HG02623 (cell line): ENCODE data around the gene RRAGC.
A peak's percentile ranks its signal among the peaks of the same experiment; 100 is the strongest.
"Not testable (repeated sequence)": the region's sequence is repeated elsewhere in the genome, so short reads cannot be mapped to it uniquely, and the experiment has no call there.

Source experiments
- ATAC-seq: cut with Tn5 transposase; IDR thresholded peaks from one replicate; pipeline ENCODE4 v1.9.1; 2021; ENCODE audit warnings: moderate library complexity; ENCODE audit not compliant: unreplicated experiment

RRAGC gene

DNA sequence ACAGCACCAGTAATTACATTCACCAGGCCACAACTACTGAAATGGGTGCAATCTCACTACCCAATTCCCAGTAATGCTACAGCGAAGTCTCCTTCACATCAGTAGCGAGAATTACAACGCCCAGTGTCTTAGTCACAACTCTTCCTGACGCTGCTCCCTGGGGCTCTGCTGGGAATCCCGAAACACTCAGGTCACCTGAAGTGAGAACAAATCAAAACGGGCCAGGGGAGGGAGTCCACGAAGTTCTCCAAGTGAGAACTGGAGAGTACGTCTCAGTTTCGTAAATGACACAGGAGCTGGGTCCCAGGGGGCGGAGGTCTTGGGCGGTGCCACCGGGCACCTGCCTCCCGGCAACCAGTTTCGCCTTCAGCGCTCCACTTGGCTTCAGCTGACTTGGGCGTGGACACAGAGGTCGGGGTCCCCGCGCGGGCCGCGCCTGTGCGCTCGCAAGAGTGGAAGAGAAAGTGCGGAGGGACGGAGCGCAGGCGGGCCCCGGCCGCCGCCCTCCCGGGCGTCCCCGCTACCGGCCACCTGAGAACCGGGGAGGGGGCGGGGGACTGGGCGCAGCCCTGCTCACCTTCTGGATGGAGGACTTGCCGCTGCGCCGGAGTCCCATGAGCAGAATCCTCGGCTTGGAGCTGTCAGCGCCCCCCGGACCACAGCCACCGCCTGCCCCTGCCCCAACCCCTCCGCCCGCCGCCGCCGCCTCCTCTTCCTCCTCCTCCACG, 575 bp downstream of the RRAGC start:
- ATAC-seq, result peak; percentile 23

DNA sequence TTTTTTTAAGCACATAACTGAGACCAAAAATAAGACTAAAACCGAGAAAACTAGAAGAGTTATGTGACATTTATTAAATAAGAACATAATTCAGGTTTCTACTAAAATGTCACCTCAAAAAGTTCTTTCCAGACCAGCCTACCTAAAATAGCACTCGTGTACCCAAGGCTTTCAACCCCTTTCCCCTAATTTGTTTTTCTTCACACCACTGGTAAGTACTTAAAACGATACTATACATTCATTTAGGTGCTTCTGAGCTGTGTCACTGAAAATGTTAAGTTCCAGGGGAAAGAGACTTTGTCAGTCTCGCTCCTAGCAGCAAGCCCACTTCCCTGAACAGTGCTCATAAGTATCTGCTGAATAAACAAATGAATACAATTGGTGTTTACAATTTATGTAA, 6.8 kb downstream of the RRAGC start:
- no peak for ATAC-seq

DNA sequence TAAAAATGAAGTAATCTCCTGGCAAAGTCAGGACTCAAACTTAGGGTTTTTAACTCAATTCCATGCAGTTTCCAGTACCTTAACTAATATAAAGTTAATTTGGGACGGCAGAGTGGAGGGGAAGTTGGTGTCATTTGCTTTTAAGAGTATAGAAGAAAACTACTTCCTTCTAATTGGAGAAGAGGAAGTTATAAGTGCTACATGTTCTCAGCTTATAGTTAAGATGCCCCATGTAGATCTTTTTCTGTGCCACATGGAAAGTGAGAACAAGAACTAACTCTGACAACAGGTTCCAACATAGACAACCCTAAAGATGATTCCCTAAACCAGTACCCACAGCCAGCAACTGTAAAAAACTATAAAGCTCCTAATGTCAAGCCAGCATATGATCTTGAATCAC, 11.5 kb downstream of the RRAGC start:
- no peak for ATAC-seq

DNA sequence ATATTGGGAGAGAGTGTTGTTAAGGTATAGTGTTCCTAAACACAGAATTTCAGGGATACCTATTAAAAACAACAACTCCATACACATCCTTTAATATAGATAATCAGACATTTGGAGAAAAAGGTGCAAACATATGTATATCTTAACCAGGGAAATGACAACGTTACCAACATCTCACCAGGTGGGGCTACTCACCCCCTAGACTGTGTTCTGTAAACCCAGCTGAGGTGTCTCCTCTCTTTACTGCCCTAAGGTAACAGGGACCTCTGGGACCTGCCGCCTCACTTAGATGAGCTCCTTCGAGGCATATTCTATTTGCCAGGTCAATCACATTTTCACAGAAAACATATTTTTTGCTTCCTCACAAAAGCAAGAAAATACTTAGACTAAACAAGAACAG, 13.4 kb downstream of the RRAGC start:
- no peak for ATAC-seq

DNA sequence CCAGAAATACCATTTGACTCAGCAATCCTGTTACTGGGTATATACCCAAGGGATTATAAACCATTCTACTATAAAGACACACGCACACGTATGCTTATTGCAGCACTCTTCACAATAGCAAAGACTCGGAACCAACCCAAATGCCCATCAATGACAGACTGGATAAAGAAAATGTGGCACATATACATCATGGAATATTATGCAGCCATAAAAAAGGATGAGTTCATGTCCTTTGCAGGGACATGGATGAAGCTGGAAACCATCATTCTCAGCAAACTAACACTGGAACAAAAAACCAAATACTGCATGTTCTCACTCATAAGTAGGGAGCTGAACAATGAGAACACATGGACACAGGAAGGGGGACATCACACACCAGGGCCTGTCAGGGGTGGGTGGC, 14.5 kb downstream of the RRAGC start:
- ATAC-seq, result not testable (repeated sequence)

DNA sequence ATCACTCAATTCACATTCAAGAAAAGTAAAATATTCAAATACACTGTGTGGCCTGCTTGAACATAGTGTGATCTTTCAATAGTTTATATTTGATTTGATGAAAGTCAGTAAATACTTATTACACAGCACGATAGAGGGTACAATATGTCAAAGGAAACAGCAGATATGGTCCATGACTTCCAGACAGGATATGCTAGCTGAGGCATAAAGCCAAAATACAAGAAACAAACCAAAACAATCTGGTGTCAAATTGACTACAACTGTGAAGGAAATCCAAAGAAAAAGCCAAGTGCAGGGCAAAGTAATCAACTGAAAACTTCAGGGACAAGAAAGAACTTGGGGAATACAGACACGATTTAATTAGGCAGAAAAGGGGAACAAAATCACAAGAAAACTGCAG, 19.3 kb downstream of the RRAGC start:
- no peak for ATAC-seq

DNA sequence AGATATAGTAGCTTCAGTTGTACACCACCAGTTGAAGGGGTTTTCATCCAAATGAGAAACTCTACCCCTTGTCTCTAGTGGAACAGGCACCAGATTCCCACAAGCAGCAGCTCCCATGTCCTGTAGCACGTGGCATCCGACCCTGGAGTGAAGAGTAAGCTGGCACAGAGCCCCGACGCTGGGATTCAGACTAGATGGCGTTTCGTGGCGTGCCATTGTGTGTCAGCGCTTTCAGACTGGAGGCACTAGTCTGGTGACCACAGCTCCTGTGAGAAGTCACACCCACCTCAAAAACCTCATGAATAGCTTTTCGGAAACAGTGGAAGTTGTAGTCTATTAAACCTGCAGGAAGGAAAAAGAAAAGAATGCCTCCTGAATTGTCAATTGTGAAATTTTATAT, 20.2 kb downstream of the RRAGC start:
- ATAC-seq, result no peak

DNA sequence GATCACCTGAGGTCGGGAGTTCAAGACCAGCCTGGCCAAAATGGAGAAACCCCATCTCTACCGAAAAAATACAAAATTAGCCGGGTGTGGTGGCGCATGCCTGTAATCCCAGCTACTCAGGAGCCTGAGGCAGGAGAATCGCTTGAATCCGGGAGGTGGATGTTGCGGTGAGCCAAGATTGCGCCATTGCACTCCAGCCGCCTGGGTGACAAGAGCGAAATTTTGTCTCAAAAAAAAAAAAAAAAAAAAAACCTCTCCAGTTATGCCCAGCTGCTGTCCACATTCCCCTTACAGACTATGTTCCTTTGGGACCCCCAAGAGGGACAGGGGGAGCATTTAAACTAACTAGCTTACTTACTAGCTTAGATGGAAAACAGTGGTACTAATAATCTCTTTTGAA, 23.3 kb downstream of the RRAGC start:
- not testable (repeated sequence) for ATAC-seq

DNA sequence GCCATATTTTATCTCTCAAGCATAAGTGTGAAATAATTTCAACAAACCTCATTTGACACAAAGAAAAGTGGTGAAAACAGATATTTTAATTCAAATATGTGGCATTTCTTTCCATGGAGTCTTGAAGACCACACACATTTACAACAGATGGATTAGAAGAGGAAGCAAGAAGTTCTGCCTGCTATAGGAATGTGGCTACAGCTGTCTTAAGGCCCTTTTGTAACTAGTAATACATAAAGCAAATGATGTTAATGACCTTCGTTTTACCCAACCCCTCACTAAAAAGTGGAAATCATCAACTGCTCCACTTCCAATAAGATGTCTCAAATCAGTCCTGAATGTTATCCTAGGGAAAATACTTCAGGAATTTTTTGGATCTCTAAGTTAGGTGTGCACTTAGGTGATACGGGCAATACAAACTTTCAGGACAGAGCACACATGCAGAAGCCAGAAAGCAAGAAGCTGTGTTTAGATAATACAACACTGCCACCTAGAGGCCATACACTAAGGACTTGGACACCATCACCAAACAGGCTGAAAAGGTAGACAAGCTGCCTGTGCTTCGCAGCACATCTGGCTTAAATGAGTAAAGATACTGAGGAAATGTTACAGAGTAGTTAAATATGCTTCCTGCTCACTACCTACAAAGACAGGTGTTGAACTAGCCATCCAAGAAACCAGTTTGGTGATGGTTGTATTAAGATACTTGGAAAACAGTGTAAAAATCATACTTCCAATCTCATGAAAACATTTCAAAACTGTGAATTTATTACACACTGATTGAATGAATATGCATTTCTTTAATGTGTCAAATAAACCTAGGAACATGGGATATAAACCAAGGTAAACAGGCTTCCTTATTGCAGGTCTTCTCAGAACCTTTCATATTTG, 24.4 kb downstream of the RRAGC start:
- ATAC-seq, result no peak

DNA sequence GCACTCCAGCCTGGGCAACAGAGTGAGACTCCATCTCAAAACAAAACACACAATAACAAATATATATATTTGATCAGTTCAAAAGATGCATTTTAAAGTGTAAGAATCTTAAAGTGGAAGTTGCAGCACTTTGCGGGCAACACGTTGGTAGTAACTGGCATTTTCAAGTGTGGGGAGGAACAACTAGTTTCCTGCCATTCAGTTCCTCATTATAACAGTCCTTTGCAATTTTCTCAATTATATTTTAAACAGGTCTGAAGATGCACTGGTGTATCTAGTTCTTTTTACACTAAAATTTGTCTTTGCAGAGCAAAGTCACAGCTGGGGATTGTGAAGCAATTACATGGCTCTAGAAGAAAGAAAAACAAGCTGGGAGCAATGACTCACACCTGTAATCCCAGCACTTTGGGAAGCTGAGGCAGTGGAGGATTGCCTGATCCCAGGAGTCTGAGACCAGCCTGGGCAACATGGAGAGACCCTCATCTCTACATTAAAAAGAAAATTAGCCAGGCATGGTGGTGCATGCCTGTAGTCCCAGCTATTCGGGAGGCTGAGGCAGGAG, 25.3 kb downstream of the RRAGC start:
- ATAC-seq, result no peak

DNA sequence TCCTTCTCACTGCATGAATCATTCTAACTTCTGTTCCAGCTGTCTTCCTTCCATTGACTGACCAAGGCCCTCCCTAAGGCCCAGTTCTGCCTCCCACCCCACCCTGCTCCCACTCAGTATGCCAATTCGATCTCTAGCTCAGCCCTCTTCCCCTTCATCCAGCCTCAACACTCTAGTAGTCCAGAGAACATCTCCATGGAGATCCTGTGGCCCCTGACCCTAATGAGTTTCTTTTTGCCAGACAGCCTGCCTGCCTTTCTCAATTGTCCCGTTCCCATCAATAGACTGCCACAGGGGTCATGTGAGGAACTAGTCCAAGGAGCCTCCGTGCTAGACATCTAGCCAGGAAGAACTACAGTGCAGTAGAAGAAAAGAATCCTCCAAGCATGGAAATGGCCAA, 26.4 kb downstream of the RRAGC start:
- no peak for ATAC-seq

DNA sequence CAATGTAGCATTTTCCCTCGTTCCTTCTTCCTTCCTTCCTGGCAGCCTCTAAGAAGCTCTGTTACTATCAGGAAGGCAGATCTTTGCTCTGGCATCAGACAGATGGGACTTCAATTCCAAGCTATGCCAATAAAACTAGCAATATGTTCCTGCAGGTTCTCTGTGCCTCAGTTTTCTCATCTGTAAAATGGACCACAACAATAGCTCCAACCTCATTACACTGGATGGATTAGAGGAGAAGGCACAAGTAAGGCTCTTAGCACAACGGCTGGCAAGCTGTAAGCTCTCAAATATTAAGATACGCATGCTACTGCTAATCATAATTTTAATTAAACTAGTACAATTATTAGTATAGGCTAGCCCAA, 27.2 kb downstream of the RRAGC start:
- ATAC-seq, result no peak

DNA sequence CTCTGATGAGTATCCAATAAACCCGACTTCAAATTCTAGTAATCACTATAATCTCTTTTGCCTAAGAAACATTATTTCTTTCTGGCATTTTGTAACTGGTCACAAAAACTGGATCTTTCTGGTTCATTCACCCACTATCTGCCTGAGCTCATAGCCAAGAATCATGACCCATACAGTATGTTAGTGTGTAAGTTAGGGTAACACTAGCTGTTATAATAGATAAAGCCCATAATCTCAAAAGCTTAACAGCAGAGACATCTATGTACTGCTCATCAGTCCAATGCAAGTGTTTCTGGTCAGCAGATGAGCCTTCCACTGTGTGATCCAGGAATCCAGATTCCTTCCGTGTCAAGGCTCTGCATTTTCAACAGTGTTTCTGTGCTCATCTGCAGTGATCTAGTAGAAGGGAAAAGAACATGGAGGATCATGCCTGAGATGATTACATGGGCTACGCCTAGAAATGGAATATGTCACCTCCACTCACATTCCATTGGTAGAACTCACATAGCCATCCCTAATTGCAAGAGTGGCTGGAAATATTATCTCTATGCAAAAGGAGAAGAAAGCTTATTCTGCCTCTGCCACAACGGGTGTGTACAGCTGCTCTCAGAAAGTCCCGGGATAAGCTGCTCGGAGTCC, 27.7 kb downstream of the RRAGC start:
- ATAC-seq, result no peak

DNA sequence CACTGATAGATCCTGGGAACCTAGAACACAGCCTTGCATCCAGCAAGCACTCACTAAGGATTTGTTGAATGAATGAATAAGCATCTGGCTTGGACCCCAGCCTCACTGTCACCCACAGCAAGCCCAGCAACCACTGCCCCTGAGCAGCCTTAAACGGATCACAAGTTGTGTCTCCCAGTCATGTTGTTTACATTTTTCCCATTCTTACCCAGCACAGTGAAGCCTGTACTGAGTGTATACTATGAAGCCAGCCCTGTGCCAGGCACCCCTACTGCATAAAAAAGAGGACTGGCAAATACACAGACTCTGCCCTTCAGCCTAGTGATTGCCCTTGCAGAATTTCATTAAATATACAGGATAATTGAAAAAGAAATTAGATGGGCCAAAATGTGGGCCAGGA, 30.2 kb downstream of the RRAGC start:
- ATAC-seq, result no peak

DNA sequence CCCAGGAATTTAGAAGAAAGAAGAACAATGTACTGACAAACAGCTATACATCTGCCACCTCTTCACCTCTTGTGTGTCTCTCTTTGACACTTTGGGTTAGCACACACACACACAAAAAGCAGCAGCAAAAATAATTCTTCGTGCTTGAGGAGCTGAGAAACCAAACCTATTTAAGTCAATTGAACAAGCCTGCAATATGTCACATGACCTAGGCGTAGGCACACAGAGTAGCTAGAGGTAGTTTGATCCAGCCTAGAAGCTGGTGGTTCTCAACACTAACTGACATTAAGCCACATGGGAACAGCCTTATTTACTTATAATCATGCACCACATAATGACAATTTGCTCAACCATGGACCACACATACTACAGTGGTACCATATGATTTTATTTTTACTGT, 32.3 kb downstream of the RRAGC start:
- ATAC-seq, result no peak

DNA sequence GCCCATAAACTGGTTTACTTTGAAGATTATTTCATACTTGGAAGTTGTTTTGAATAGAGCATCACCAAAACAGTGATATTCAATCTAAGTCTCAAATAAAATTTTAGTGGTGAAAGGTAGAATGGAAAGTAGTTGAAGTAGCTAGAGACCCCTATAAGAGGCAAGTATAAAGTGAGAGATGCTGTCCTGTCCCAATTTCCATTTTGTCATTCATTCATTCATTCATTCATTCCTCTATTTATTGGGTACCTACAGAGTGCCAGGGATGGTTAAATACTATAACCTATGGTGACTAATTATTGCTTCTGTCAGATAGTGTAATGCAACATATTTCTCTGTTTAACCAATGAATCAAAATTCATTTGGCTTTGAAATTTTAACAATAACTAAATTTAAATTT, 32.7 kb downstream of the RRAGC start:
- ATAC-seq, result no peak

DNA sequence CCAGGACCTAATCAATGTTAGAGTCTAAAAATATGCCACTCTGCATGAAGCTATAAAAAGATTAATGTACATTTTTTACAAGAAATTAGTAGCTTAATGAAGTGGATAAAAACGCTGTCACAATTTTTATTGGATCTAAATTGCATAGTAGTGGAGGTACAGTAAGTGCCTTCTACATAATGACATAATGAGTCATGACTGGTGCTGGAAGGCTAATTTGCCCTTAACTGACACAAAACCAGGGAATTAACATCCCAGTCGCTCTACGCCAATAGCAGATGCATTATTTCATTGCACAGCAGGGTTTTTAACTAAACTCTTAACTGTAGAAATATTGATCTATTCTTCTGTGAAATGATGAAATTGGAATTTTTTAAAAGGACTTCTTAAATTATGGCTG, 33.3 kb downstream of the RRAGC start:
- ATAC-seq, result no peak

DNA sequence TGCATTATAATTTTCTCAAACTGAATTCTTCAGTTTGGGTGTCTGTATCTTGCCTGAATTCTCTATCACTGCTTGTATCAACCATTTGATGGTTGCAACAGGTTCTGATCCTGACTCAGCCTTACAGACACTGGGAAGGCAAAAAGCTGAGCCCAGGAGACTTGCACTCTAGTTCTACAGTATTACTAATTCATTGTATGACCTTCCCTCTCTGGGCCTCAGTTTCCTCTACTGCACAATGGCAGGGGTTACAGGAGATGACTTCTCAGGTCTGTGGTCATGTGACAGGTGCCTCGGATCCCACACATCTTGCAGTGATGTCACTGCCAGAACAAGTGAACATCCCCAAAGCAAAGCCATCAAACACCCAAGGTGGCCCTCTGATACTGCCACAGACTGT, 38.7 kb downstream of the RRAGC start:
- no peak for ATAC-seq

DNA sequence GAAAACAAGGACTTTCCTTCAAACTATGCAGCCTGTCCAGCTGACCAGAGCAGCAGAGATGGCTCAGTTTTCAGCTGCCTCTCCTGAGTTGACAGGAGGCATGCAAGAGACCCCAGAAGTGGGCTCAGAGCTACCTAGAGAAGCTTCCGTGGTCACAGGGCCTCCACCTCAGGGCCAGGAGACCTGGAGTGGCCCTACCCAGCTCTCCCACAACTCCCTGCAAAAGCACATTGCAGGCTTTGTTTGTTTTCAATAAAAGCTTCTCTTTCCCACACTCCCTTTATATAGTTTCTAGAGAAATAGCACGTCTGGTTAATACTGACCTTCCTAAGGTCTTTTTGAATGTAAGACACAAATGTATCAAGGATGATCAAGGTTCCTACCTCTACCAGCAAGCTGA, 40.1 kb downstream of the RRAGC start:
- ATAC-seq, result no peak

DNA sequence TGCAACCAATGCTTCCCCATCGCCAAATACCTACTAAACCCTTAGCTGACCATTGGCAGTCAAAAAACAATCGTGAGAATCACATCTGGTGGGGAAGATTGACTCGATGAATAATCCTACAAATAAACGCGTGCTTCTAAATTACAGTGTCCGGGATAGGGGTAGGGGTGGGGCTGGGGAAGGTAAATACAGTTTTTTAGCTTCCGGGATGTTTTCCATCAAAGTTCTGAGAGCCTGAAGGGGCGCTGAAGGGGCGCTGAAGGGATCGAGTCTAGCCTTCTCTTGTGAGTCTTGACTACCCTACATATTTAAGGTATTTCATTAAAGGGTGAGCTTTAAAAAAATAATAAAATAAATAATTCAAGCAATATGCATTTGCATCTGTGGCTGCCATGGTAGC, 40.5 kb downstream of the RRAGC start:
- no peak for ATAC-seq

DNA sequence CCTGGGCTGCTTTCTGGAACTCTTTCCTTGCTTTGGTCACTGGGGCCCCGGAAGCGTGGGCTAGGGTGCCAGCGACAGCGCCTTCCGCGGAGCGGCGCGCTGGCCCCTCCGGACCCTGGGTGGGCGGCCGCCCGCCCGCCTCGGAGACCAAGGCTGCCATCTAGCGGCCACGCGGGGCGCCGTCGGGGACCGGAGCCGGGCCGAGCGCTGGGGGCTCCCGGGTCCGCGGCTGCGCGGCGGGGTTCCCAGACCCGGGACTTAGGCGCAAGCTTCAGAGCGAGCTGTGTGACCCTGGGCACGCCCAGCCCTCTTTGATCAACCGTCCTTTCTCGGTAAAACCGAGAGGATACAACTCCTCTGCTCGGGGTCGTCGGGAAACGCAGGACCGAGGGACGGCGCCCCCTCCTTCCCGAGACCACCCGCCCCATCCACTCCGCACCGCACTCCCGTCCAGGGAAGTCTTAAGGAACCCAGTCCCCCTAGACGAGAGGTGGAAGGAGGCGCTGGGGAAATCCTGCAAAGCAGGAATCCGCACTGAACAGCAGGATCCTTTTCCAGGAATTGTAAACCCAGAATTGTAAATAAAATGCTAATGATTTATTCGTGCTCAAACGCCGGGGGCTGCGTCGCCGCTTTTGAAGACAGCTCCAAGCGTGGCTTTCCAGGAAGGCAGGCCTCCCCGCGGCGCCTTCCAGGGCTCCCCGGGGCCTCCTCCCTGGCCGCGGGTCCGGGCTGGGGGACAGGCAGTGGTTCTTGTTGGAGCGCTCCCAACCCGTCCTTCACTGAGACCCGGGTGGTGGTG, 41.2 kb downstream of the RRAGC start:
- ATAC-seq, result no peak
